GM11168 (cell line): ENCODE data around the gene CNKSR3.

Experiments used
- in situ Hi-C: fragments of 300-500 bp; cut with MboI; formaldehyde crosslinking; loops from one replicate; pipeline ENCODE4 v1.12.0; 2022; ENCODE audit warnings: low sequenced_read_pairs; ENCODE audit not compliant: unreplicated experiment

CNKSR3 gene

DNA sequence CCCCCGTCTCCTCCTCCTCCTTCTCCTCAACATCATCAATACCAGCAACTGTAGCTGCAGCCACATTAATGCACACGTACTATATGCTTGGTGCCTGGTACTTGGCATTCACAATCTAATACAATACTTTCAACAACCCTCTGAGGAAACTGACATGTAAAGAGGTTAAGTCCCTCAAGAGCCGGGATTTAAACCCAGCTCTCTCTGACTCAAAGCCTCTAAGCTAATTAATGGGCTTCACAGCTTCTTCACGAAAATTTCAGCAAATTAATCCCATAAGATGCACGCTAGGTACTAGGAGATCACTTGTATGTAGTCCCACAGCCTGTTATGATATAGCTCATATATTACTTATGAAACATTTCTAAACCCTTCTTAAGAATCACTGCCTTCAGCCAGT, 80.8 kb downstream of the CNKSR3 start:
- in situ Hi-C loops: no loop called here

DNA sequence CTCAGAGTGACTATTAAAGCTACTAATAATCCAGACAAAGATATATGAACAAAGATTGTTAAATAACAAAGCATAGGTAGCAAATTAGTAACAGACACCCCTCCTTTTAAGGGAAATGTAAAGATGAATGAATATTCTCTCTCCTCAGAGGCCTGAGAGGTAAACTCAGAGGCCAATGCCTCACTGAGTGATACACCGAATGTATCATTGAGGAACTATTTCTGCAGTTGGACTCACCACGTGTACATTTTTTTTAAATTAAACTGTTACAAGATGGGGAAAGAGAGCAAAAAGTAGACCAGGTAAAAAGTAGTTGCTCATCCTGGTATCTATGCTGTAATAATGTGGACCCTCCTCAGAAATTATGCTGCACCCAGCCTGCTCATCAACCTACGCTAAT, 81.6 kb downstream of the CNKSR3 start:
- in situ Hi-C loops: no loop called here

DNA sequence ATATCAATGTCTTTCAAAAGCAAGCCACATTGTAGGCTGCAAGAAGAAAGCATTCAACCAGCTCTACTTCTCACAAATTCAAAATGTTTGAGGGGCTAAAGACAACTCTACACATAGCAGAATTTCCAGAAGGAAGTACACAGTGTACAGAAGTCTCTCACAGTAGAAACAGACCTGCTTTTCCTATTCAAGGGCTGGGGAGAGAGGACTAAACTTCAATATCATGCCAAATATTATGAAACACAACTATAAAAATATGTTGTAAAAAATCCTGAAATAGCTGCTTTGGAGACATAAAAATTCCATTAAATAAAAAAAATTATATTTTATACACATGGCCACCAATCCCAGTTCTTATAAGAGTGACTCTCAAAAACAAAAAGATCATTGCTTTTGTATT, 83.0 kb downstream of the CNKSR3 start:
- in situ Hi-C loops: no loop called here

DNA sequence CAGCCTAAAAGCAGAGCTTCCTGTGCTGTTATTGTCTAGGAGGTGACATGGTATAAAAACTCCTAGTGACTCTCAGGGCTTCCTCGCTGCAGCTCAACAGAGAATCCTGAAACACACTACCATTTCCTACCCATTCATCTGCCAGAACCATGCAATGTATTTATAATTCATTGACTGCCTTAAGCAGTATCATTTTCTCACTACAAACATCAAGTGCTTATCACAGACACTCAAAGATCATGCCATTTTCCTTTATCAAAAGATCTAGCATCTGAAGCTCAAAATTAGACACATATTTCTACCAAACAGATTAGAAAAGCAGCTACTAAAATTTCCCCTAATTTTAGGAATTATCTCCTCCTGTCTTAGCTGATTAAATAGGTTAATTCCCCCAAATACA, 83.5 kb downstream of the CNKSR3 start:
- in situ Hi-C loops: no loop called here

DNA sequence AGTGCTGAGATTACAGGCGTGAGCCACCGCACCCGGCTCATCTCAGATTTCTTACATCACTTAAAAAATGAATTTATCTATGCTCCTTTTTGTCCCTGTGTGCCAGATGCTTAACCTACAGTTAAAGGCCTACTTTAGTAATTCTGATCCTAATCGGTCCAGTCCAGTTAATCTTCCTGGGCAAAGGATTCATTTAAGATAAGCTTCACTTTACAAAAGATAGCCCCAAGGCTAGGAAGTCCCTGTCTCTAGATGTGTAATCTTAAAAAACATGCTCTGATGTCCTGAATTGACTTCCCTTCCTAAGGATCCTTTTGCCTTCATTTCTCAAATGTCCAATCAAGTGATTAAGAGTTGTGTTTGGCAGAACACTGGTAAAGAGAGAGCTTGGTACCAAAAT, 85.5 kb downstream of the CNKSR3 start:
- in situ Hi-C loops: no loop called here

DNA sequence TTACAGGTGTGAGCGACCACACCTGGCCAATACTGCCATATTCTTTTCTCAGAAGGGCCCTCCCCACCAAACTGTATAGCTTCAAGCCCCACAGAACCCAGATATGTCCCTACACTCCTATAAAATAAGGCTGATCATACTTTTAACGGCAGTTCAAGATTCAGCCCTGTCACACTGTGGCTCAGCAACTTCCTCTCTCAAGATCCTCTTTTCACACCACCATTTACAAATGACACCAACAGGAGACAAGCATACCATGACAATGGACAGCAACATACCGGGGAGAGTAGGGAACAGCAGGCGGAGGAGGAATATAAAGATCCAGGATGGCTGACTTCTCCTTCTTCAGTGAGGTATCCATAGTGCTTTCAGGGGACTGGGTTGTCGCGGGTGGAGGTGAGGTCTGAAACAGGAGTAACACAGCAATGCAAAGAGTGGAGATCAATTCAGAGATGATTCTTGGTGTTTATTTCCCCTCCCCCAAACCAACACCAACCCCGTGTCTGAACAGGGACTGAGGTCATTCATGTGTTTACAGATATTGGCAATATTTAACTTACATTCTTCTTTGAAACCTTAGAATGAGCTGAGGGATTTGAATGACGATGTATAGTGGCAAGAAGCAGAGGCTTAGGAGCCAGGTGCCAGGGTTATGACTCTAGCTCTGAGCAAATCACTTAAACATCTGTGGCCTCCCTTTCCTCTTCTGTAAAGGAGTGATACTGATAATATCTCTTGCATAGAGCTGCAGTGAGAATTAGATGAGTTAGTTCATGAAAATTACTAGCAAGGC, 96.3 kb downstream of the CNKSR3 start:
- in situ Hi-C loops: no loop called here

DNA sequence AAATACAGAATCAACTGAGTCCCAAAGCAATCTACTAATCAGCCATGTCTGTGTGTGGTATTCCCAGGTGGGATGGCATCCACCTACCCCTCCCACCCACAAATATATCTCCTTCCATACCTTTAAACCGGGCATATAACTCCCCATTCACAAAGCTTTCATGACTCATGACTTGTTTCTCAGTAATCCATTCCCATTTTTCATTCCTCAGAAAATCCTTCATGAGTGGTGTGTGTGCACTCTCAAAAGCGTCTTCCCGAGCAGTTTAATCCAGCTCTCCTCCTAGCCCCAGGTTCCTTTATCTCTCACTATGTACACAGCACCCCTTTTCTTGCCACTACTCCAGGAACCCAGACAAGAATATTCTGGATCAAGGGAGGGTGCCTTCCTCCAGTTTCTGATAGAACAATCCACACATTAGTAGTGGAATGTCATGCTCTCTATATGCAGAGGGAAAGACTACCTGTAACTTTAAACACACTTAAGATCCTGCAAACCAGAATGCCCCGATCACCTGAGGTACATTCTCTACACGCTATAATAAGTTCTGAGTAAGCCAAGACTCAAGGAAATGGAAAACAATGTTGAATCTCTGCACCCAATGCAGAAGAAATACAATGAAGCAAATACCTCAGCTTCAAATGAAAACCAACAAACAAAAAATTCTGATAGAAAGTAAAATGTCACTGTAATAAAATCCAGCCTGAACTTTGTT, 98.2 kb downstream of the CNKSR3 start:
- in situ Hi-C loops: no loop called here

DNA sequence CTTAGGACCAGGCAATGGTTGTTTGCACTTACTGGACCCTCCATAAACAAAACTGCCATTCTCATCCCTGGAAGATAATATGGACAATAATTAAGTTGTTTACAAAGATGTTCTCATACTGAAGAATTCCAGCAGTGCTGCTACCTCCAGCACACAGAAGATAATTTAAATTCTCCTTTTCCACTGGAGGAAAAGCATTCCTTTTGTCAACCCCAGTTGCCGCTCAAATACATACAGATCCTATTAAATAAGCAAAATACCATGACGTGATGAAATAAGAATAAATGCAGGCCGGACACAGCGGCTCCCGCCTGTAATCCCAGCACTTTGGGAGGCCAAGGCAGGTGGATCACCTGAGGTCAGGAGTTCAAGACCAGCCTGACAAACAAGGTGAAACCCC, 99.4 kb downstream of the CNKSR3 start:
- in situ Hi-C loops: no loop called here

DNA sequence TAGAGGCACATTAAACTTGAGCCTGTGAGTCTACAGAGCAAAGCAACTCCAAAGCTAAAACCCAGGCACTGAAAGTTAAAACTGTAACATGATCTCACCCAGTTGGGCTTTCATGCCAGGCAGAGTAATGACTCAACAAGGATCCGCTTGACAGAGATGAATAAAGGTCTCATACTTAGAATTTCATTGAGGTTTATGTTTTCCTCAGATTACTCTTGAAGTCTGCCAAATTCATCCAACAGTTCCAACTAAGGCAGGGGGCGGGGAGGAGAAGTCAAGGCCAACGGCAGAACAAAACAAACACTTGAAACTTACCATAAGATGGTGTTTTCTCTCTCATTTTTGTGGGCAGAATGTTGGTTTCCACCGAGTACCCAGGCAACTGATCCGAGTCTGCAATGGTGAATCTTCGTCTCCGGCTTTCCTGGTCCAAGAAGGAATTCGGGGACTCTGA, 99.8 kb downstream of the CNKSR3 start:
- in situ Hi-C loops: no loop called here

DNA sequence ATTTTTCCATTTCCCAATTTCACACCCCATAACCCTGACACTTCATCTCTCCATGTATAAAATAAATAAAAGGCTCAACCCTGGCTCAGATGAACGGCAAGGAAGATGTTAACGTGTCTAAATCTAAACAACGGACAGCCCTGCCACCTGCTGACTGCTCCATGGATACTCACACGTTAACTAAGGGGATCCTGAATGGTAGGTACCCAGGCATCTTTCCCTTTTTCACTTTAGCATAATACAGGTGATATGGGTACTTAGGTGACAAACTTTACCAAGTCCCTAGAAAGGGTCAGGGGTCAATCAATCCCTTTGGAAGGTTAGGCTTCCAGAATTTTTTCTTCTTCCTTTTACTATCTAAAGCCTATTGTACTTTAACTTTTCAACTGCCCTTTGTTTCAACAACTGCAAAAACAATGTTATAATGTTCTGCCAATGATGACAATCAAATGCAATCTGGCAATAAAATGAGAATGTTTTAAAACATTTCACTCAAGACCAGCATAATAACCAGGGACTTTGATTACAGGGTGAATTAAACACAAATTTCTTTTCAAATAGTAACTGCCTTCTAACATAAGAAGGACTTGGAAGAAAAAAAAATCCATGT, 101.5 kb downstream of the CNKSR3 start:
- in situ Hi-C loops: no loop called here

DNA sequence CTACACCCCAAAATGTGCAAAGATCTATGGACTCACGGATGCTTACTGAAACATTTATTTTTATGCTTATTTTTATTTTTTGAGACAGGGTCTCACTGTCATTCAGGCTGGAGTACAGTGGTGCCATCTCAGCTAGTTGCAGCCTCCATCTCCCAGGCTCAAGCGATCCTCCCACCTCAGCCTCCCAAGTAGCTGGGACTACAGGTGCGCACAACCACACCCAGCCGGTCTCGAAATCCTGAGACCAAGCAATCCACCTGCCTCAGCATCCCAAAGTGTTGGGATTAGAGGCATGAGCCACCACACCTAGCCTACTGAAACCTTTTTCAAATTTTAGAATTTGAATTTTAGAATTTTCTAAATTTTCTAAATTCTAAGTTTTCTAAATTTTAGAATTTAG, 103.0 kb downstream of the CNKSR3 start:
- in situ Hi-C loops: no loop called here

DNA sequence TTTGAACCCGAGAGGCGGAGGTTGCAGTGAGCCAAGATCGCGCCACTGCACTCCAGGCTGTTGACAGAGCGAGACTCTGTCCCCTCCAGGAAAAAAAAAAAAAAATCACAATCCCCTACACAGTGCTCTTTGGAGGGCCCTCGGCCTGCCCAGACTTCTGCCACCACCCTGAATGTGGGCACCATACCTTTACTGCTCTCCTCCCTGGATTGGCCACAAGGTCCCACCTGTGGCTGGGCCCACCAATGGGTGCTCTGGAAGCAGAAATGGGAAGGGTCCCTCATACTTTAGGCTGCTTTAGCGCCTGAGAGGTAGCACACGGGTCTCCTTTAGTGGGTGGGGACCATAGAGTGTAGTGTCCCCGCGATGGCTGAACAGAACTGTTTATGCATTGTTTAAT, 103.6 kb downstream of the CNKSR3 start:
- in situ Hi-C loops: no loop called here

DNA sequence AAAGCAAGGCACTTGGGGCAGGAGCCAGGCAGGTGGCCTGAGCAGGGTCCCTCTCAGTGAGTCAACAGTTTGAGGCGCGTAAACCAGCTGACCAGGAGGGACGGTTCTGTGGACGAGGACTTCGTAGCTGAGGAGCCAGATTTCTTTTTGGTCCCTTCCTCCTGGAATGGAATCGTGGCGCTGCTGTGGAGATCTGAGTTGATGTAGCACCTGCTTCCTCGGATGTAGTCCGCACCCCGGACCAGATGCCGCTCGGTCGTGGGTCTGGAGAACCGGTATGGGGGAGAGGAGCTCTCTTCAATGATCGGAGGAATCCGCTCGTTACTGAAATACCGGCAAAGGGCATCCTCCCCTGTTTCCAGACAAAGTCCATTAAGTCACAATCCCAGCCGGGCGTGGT, 104.2 kb downstream of the CNKSR3 start:
- in situ Hi-C loops: no loop called here

DNA sequence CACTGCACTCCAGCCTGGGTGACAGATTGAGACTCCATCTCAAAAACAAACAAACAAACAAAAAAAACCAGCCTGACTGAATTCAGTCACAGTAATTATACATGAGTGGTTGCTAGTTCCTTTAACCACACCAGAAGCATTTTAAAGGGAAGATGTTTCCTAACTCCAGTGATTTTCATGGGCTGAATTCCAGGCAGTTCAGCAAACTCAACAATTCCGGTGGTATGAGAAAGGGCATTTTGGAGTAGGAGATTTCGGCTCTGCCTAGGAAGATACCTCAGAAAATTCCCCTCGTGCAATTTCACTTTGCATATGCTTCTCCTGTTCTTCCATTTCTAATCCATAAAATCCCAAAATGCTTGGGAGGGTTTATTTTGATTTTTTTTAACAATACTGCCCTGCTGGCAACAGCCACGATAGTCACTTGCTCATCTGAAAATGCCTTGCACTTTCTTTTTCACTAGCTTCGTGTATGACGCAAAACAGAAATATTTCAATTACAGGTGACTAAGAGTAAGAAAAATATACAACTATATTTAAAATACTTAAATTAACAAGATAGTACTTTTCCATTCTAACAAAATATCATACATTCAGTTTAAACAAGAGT, 105.6 kb downstream of the CNKSR3 start:
- in situ Hi-C loops: no loop called here

DNA sequence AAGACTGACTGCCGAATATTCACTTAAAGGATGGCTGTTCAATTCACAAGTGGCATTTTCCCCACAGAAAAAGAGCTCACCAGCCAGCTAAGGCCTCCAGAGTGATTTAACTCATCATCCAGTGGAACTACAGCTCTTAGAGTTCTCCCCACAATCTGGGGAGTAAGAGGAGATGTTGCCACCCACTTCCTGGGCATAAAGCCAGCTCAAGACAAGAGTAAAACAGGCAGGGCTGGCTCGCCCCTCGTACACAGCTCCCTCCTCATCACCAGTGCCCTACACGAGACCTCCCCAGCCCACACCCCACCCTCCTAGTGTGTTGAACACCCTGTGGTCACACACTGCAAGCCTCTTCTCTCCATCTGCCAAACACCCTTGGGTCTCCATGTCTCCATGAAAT, 106.7 kb downstream of the CNKSR3 start:
- in situ Hi-C loops: no loop called here

DNA sequence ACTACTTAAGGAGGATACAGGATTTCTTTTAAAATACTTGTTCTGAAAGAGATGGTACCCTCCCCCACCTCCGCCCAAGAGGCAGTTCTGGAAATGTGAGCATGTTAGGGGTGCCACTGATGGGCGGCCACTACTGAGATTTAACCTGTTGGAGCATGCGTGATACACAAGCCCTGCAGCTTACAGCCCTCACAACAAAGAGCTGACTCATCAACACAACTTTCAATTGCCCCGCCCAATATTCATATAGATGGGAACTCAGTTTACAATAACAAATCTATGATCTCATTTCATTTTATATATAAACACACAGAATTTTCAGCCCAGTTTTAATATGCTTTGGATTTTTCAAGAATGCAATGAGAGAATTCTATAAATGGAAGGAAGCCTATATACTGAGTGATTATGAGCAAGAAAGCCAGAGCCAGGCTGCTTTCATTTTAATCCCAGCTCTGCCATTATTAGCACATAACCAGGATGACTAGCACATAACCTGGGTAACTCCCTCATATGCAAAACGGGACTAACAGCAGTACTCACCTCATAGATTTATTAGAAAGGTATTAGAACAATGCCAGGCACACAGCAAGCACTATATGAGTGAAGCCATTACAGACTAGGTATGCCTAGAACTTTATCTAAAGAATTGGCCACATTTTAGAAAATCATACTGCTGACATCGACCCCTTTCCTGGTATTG, 108.3 kb downstream of the CNKSR3 start:
- in situ Hi-C loops: no loop called here

DNA sequence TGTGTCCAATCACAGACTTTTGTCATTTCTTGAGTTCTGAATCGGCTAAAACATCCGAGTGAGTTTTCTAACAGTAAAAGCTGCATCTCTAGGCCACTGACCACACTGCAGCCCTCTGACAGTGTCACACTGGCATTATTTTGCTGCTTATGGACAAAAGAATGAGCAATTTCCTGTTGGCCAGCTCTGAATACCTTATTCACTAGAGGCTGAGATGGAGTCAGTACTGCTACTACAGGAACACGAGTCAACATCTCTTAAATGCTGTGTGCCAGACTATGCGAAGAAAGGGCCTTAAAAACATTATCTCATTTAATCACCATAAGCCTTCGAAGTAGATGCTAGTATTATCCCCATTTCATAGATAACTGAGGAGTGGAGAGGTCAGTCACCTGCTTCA, 111.4 kb downstream of the CNKSR3 start:
- in situ Hi-C loops: no loop called here

DNA sequence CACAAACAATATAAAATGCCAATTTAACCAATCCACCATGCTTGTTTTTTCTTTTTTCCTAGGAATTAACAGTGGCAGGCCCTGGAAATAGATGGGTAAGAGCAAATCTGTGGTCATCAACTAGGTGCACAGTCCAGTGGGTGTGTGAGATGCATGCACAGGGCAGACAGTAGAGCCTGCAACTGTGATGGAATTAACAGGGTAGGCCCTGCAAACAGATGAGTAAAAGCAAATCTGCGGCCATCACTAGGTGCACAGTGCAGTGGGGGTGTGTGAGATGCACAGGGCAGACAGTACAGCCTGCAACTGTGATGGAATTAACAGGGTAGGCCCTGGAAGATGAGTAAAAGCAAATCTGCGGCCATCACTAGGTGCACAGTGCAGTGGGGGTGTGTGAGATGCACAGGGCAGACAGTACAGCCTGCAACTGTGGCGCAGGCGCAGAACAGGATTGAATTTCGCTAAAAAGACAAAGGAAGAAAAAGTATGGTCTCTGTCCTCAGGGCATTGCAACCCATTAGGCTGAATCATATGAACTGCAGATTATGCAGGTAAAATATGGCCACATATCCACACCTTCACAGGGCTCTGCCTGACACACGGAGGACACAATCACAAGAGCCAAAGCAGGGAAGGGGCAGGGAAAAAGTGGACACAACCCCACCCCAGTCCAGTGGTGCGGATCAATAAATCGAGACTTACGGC, 112.8 kb downstream of the CNKSR3 start:
- in situ Hi-C loops: no loop called here

DNA sequence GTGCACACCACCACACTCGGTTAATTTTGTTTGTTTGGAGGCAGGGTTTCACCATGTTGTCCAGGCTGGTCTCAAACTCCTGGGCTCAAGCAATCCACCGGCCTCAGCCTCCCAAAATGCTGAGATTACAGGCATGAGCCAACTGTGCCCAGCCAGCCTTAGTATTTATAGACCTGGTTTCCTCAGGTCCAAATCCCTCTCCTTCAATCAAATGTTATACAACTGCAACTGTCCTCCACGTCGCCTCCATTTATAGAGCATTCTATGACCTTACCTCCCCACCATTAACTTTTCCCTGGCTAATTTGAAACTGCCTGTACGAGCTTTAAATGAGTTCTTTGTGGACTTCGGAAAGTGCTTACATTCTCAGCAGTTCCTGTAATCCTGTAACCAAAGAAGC, 114.6 kb downstream of the CNKSR3 start:
- in situ Hi-C loops: no loop called here

DNA sequence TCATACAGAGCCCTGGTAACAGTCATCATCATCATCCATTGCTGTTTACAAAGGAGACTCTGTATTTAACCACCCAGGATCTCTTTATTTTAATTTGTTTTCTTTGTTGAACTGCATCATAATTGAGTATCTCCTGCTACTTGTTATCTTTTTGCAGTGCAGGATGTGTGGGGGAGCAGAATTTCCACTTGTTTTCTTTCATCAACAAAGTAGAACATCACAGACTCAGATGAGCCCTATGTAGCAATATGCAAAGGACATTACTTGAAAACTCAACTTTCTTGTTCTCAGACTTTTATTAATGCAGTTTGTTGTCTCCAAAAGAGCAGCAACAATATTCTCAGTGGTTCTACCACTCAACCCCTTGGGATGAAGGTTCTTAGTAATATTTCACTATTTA, 115.2 kb downstream of the CNKSR3 start:
- in situ Hi-C loops: no loop called here
